Fibroblast of lung (primary cell): Measurements from ENCODE around the gene RNPEP.

Source experiments
- EZH2 ChIP-seq: IDR thresholded peaks from 2 replicates; pipeline ENCODE4 v1.5.1; 2012; ENCODE audit warnings: low read length, control low read depth, mild to moderate bottlenecking; ENCODE audit errors: missing control alignments
- TF ChIP-seq, protein P1 (sequence below), 2 donors: IDR thresholded peaks in 1 of 2; conservative IDR thresholded peaks in 1 of 2; 1 replicate in 1 of 2; 2 replicates in 1 of 2; pipeline ENCODE4 v1.5.1; 2011 to 2012; ENCODE audit warnings: low read length in 2 of 2, control low read depth in 1 of 2, inconsistent platforms in 1 of 2, low read depth in 1 of 2, mild to moderate bottlenecking in 1 of 2

DNA sequence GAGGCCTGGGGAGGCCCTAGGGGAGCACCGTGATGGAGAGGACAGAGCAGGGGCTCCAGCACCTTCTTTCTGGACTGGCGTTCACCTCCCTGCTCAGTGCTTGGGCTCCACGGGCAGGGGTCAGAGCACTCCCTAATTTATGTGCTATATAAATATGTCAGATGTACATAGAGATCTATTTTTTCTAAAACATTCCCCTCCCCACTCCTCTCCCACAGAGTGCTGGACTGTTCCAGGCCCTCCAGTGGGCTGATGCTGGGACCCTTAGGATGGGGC, 33.2 kb downstream of the RNPEP start:
- TF ChIP-seq, protein P1, sequence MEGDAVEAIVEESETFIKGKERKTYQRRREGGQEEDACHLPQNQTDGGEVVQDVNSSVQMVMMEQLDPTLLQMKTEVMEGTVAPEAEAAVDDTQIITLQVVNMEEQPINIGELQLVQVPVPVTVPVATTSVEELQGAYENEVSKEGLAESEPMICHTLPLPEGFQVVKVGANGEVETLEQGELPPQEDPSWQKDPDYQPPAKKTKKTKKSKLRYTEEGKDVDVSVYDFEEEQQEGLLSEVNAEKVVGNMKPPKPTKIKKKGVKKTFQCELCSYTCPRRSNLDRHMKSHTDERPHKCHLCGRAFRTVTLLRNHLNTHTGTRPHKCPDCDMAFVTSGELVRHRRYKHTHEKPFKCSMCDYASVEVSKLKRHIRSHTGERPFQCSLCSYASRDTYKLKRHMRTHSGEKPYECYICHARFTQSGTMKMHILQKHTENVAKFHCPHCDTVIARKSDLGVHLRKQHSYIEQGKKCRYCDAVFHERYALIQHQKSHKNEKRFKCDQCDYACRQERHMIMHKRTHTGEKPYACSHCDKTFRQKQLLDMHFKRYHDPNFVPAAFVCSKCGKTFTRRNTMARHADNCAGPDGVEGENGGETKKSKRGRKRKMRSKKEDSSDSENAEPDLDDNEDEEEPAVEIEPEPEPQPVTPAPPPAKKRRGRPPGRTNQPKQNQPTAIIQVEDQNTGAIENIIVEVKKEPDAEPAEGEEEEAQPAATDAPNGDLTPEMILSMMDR (conservative IDR thresholded peaks at IDR 0.05 in 1 of 2, IDR thresholded peaks at IDR 0.05 in 1 of 2; ENCODE audit: low read depth in 1 of 2, low read length in 2 of 2), result no peak
- no peak for TF ChIP-seq EZH2
